A673 (cell line): ENCODE data around the gene PLCG2. TPM values are rescaled to one million over a fixed set of nuclear protein-coding genes. Genes with fewer than 3 reads are reported as not detected.
"Not testable (repeated sequence)": the region's sequence is repeated elsewhere in the genome, so short reads cannot be mapped to it uniquely, and the experiment has no call there.

Source experiments
- BruUV-seq: library from RNA; stranded (reverse); fragments of 400-500 nt; replicated peaks from 2 replicates; lab custom pipeline; 2021; lab: Mats Ljungman, UMichigan
- CTCF ChIA-PET: fragments of 300-600 bp; sonication (Branson Sonifier 250); formaldehyde crosslinking; loops from one replicate; lab custom pipeline; 2022; ENCODE audit warnings: antibody characterized with exemption; lab: Charles Lee
- POLR2A ChIA-PET: fragments of 300-600 bp; sonication (Branson Sonifier 250); formaldehyde crosslinking; loops from one replicate; lab custom pipeline; 2022; ENCODE audit warnings: antibody characterized with exemption; ENCODE audit not compliant: low non-redundant PET; lab: Charles Lee
- DNase-seq: peaks from one replicate; pipeline ENCODE4 v3.0.0-alpha.2; 2015; ENCODE audit warnings: low spot score
- H3K27ac ChIP-seq: fragments of 200-600 bp; sonication (generic); 2 replicates; pipeline ENCODE4 v1.5.1; 2016; ENCODE audit warnings: mixed run types, low read depth, mild to moderate bottlenecking, mixed read lengths, antibody characterized with exemption, low read length; ENCODE audit not compliant: poor library complexity, severe bottlenecking
- H3K27me3 ChIP-seq: fragments of 200-600 bp; sonication (generic); replicated peaks from 2 replicates; pipeline ENCODE4 v1.6.1; 2017; ENCODE audit warnings: mixed run types, low read depth, mild to moderate bottlenecking, mixed read lengths, antibody characterized with exemption, low read length; ENCODE audit not compliant: insufficient read depth, poor library complexity
- H3K36me3 ChIP-seq: fragments of 200-600 bp; sonication (generic); 2 replicates; pipeline ENCODE4 v1.6.1; 2016; ENCODE audit warnings: mixed run types, mild to moderate bottlenecking, mixed read lengths, antibody characterized with exemption, low read length; ENCODE audit not compliant: insufficient read depth, poor library complexity, severe bottlenecking
- H3K4me1 ChIP-seq: fragments of 200-600 bp; sonication (generic); 2 replicates; pipeline ENCODE4 v1.6.1; 2017; ENCODE audit warnings: mixed run types, mild to moderate bottlenecking, mixed read lengths, antibody characterized with exemption, low read length; ENCODE audit not compliant: insufficient read depth, poor library complexity, severe bottlenecking
- H3K4me3 ChIP-seq: fragments of 200-600 bp; sonication (generic); 2 replicates; pipeline ENCODE4 v1.5.1; 2016; ENCODE audit warnings: low read depth, mixed run types, mild to moderate bottlenecking, mixed read lengths, low read length; ENCODE audit not compliant: poor library complexity, severe bottlenecking
- H3K9me3 ChIP-seq: fragments of 200-600 bp; sonication (generic); 2 replicates; pipeline ENCODE4 v1.6.1; 2016; ENCODE audit warnings: mixed run types, low read depth, mild to moderate bottlenecking, mixed read lengths, antibody characterized with exemption, low read length; ENCODE audit not compliant: poor library complexity, severe bottlenecking
- EZH2 ChIP-seq: fragments of 200-600 bp; sonication (generic); IDR thresholded peaks from 2 replicates; pipeline ENCODE4 v1.6.1; 2017; ENCODE audit warnings: borderline replicate concordance, low read depth, mild to moderate bottlenecking, mixed read lengths, antibody characterized with exemption, low read length; ENCODE audit not compliant: poor library complexity, severe bottlenecking
- intact Hi-C: fragments of 100-400 bp; cut with micrococcal nuclease; formaldehyde crosslinking; loops from one replicate; pipeline ENCODE4 v1.10.0; 2022; ENCODE audit not compliant: unreplicated experiment
- total RNA-seq: library from RNA; stranded (reverse); gene quantifications from 2 replicates; pipeline ENCODE4 v1.2.3, GENCODE V29; 2021
- TF ChIP-seq, protein P1 (sequence below): fragments of 300-800, 200-600 bp; sonication (generic); conservative IDR thresholded peaks from 2 replicates; pipeline ENCODE4 v1.5.1; 2017; ENCODE audit warnings: low read depth, mild to moderate bottlenecking, antibody characterized with exemption, low read length, moderate library complexity, mixed read lengths

PLCG2 gene
- total RNA-seq, 1 experiment from 2014 or later: 9.6 TPM

DNA sequence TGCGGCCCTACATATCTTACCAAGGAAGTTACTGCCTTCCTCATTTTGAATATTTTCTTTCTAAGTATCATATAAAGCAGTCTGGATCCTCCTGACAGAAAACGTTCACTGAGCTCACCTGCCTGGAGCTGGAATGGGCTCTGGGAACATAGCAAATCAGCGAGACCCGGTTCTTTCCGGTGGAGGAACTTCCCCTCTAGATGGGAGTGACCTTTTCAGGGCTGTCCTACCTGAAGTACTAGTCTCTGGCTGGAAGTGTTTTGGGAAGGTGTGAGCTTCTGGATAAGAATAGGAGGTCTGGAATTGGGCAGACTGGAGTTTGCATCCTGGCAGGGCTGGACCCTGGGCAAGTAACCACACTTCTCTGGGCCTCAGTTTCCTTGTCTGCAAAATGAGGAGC lies 152.8 kb downstream of the PLCG2 start:
- no peak for TF ChIP-seq EZH2
- TF ChIP-seq, protein P1, sequence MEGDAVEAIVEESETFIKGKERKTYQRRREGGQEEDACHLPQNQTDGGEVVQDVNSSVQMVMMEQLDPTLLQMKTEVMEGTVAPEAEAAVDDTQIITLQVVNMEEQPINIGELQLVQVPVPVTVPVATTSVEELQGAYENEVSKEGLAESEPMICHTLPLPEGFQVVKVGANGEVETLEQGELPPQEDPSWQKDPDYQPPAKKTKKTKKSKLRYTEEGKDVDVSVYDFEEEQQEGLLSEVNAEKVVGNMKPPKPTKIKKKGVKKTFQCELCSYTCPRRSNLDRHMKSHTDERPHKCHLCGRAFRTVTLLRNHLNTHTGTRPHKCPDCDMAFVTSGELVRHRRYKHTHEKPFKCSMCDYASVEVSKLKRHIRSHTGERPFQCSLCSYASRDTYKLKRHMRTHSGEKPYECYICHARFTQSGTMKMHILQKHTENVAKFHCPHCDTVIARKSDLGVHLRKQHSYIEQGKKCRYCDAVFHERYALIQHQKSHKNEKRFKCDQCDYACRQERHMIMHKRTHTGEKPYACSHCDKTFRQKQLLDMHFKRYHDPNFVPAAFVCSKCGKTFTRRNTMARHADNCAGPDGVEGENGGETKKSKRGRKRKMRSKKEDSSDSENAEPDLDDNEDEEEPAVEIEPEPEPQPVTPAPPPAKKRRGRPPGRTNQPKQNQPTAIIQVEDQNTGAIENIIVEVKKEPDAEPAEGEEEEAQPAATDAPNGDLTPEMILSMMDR: no peak
- BruUV-seq: no TSS peak
- ChIA-PET CTCF (no interaction called here), POLR2A (no interaction called here)
- intact Hi-C loops: no loop called here
- Histone ChIP-seq H3K4me3 (no peak overlapping the region), H3K27me3 (no peaks in the 10 kb centered on the region), H3K9me3 (no peaks in the 10 kb centered on the region), H3K4me1 (no peaks in the 10 kb centered on the region), H3K27ac (no peak overlapping the region), H3K36me3 (no peaks in the 10 kb centered on the region)
- DNase-seq: no peak

DNA sequence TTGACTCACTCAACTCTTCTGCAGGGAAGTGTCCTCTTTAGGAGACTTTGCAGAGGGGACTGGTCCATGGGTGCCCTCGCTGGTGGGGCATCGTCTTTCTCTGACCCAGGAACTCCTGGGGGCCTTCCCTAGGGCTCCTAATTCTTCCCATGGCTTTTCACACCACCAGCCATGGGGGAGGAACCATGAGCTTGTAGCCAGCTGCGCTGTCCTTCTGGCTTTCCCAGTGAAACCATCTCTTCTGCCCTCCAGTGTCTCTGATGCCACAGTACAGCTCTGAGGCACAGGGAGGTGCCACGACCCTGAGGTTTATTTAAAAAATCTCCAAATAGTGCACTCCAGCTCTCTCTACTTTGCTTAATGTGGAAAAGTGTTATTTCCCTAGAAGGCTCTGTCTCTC lies 153.6 kb downstream of the PLCG2 start:
- Histone ChIP-seq H3K9me3 (no peaks in the 10 kb centered on the region), H3K36me3 (no peaks in the 10 kb centered on the region), H3K27ac (no peak overlapping the region), H3K4me1 (no peaks in the 10 kb centered on the region), H3K4me3 (no peak overlapping the region), H3K27me3 (no peaks in the 10 kb centered on the region)
- no TSS peak for BruUV-seq
- TF ChIP-seq, protein P1: no peak
- no peak for TF ChIP-seq EZH2
- DNase-seq: no peak
- ChIA-PET CTCF (no interaction called here), POLR2A (interaction anchor here (0.6 kb wide), 1 partner anchor 725 kb away, joined by 4 read pairs; no protein-coding TSS in a partner anchor)
- intact Hi-C loops: no loop called here

DNA sequence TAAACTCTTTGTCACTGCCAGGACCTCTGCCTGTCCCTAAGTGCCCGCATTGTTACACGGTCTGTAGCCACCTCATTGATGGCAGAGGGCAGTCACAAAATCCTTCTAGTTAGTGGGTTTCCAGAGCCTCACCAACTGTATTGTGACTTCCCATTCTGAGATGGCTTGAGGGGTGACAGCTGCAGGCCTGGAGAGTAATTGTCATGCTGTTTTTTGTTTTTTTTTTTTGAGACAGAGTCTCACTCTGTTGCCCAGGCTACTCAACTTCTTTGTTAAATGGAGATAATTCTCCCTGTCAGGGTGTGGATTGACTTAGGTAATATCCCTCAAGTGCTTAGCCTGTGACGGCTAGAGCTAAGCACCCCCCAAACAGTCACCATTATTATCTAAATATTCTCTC lies 154.3 kb downstream of the PLCG2 start:
- H3K4me1 ChIP-seq: no peaks in the 10 kb centered on the region
- no peaks in the 10 kb centered on the region for H3K9me3 ChIP-seq
- CTCF ChIA-PET: no interaction called here
- POLR2A ChIA-PET: no interaction called here
- DNase-seq: no peak
- no TSS peak for BruUV-seq
- TF ChIP-seq, protein P1: no peak
- no peak for TF ChIP-seq EZH2
- intact Hi-C loops: no loop called here
- no peaks in the 10 kb centered on the region for H3K36me3 ChIP-seq
- H3K4me3 ChIP-seq: no peak overlapping the region
- H3K27ac ChIP-seq: no peak overlapping the region
- no peaks in the 10 kb centered on the region for H3K27me3 ChIP-seq

DNA sequence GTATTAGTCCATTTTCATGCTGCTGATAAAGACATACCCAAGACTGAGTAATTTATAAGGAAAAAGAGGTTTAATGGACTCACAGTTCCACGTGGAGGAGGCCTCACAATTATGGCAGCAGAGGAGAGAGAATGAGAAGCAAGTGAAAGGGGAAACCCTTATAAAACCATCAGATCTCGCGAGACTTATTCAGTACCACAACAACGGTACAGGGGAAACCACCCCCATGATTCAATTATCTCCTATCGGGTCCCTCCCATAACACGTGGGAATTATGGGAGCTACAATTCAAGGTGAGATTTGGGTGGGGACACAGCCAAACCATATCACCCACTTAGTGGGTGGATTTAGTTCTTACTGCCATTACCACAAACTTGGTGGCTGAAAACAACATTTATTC lies 155.6 kb downstream of the PLCG2 start:
- DNase-seq, H3K4me1 ChIP-seq, intact Hi-C loops, POLR2A ChIA-PET, H3K36me3 ChIP-seq, H3K27ac ChIP-seq, CTCF ChIA-PET, BruUV-seq, H3K9me3 ChIP-seq, H3K4me3 ChIP-seq, H3K27me3 ChIP-seq: not testable (repeated sequence)
